ENCODE results near the gene MACF1. TPM values are rescaled to one million over a fixed set of nuclear protein-coding genes. Genes with fewer than 3 reads are reported as not detected.

MACF1 gene
- total and polyA plus RNA-seq, 12 donors: 85.3 to 379 (median 305) TPM

GRCh38 chr1:39272027-39272797, 67.7 kb downstream of the MACF1 start:
- no peaks in the 10 kb centered on the region for H3K9me3 ChIP-seq
- ATAC-seq (peak in 5 of 8 donors; percentile 4 to 30 (median 19)), DNase-seq (peak in 1 of 2 donors; percentile 25)
- no peak overlapping the region for H3K4me3 ChIP-seq
- H3K36me3 ChIP-seq: peaks cover 0 to 16% (median 0%) of the 10 kb centered on the region in 9 donors
- TF ChIP-seq, protein P1, sequence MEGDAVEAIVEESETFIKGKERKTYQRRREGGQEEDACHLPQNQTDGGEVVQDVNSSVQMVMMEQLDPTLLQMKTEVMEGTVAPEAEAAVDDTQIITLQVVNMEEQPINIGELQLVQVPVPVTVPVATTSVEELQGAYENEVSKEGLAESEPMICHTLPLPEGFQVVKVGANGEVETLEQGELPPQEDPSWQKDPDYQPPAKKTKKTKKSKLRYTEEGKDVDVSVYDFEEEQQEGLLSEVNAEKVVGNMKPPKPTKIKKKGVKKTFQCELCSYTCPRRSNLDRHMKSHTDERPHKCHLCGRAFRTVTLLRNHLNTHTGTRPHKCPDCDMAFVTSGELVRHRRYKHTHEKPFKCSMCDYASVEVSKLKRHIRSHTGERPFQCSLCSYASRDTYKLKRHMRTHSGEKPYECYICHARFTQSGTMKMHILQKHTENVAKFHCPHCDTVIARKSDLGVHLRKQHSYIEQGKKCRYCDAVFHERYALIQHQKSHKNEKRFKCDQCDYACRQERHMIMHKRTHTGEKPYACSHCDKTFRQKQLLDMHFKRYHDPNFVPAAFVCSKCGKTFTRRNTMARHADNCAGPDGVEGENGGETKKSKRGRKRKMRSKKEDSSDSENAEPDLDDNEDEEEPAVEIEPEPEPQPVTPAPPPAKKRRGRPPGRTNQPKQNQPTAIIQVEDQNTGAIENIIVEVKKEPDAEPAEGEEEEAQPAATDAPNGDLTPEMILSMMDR (IDR thresholded peaks at IDR 0.05): no peak
- 19 to 20% methylated on average over 3 of the region's 3 CpGs for WGBS, 2 donors
- intact Hi-C loops (cut with DNase I): no loop called here
- peak overlapping the region in 7 of 10 donors; percentile 9 to 53 (median 26) for H3K27ac ChIP-seq
- peaks cover 6 to 80% (median 73%) of the 10 kb centered on the region in 9 donors for H3K4me1 ChIP-seq
- no peaks in the 10 kb centered on the region for H3K27me3 ChIP-seq

DNA sequence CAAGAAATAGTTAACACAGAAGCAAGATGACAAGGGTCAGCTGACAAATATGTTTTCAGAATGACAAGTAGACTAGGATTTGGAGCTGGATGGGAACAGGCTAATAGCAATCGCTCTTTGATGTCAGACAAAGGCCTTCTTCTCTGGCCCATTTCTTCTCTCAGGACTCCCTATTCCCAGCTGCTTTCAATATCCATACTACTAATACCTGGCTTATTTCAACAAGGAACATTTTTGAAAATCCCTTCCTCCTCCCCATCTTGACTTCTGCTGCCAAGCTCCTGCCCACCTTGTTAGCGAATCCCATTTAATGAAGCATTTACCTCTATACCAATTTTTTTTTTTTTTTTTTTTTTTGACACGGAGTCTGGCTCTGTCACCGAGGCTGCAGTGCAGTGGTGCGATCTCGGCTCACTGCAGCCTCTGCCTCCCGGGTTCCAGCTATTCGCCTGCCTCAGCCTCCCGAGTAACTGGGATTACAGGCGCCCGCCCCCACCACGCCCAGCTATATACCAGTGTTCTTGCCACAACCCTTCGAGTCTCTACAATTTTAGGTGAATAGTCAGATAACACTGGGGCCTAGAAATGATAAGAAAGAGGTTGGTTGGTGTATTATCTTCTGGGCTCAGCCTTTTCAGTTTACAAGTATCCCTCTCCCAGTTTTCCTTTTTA, 68.4 kb downstream of the MACF1 start:
- 85% methylated on average over 13 of the region's 13 CpGs for WGBS, 2 donors
- Histone ChIP-seq H3K27me3 (no peaks in the 10 kb centered on the region), H3K4me1 (peaks cover 3 to 80% (median 71%) of the 10 kb centered on the region in 9 donors), H3K4me3 (no peak overlapping the region), H3K9me3 (no peaks in the 10 kb centered on the region), H3K27ac (peak overlapping the region in 7 of 10 donors; percentile 9 to 53 (median 26)), H3K36me3 (peaks cover 0 to 16% (median 0%) of the 10 kb centered on the region in 9 donors)
- no peak for DNase-seq
- no peak for ATAC-seq
- intact Hi-C loops (cut with DNase I): no loop called here
- TF ChIP-seq, protein P1 (IDR thresholded peaks at IDR 0.05): no peak

DNA sequence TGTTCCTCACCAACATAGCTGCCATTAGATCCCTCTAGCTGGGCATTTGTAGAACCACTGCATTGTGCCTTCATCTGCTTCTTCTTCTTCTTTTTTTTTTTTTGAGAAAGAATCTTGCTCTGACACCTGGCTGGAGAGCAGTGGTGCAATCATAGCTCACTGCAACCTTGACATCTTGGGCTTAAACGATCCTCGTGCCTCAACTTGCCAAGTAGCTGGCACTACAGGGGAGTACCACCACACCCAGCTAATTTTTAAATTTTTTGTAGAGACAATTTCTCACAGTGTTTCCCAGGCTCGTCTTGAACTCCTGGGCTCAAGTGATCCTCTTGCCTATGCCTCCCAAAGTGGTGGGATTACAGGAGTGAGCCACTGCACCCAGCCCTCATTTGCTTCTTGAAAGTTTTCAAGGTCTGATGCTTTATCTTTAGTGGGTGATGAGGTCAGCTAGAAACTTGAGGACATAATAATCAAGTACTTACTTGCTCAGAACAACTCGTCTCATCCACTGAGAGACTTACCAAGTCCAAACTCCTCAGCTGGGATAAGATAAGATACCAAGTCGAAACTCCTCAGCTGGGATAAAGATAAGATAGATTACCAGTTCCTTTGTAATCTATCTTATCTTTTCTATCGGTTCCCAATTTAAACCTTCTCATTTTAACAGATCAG, 71.5 kb downstream of the MACF1 start:
- 59 to 65% methylated on average over 6 of the region's 6 CpGs for WGBS, 2 donors
- H3K27me3 ChIP-seq: no peaks in the 10 kb centered on the region
- DNase-seq: no peak
- no peak overlapping the region for H3K4me3 ChIP-seq
- peaks cover 0 to 73% (median 41%) of the 10 kb centered on the region in 9 donors for H3K4me1 ChIP-seq
- TF ChIP-seq, protein P1 (IDR thresholded peaks at IDR 0.05): no peak
- H3K9me3 ChIP-seq: no peaks in the 10 kb centered on the region
- no peak for ATAC-seq
- H3K36me3 ChIP-seq: no peaks in the 10 kb centered on the region
- intact Hi-C loops (cut with DNase I): no loop called here
- no peak overlapping the region for H3K27ac ChIP-seq

GRCh38 chr1:39277879-39278278, 73.4 kb downstream of the MACF1 start:
- ATAC-seq (no peak), DNase-seq (no peak)
- no peak overlapping the region for H3K27ac ChIP-seq
- H3K4me3 ChIP-seq: no peak overlapping the region
- H3K36me3 ChIP-seq: peaks cover 0 to 12% (median 9%) of the 10 kb centered on the region in 9 donors
- no peaks in the 10 kb centered on the region for H3K27me3 ChIP-seq
- intact Hi-C loops (cut with DNase I): no loop called here
- no peaks in the 10 kb centered on the region for H3K9me3 ChIP-seq
- H3K4me1 ChIP-seq: peaks cover 0 to 62% (median 27%) of the 10 kb centered on the region in 9 donors
- TF ChIP-seq, protein P1 (IDR thresholded peaks at IDR 0.05): no peak

Data from heart right ventricle (tissue), 16 donors.